ENCODE measurements around the gene RLBP1. TPM values are rescaled to one million over a fixed set of nuclear protein-coding genes. Genes with fewer than 3 reads are reported as not detected.

Gene RLBP1
- total and polyA plus RNA-seq, 10 of the 15 experiments (the other 5 are each of a cell fraction or from before 2014, with no cell fraction given), result 0.06 TPM; not detected in 9

GRCh38 chr15:89196994-89197393 lies 24.4 kb downstream of the RLBP1 start:
- no peaks in the 10 kb centered on the region for H3K79me2 ChIP-seq (ENCODE audit: control insufficient read depth, insufficient read depth, low read length)
- in situ Hi-C loops (cut with MboI) (no loop called here), intact Hi-C loops (cut with micrococcal nuclease; ENCODE audit: unreplicated experiment) (no loop called here)
- DNase-seq (ENCODE audit: low read depth, low spot score) (no peak), FAIRE-seq (peak; percentile 23), ATAC-seq (no peak)
- H2AFZ ChIP-seq (ENCODE audit: control insufficient read depth, low read depth, low read length), result no peak overlapping the region
- no peak overlapping the region for H3K4me3 ChIP-seq
- no peak for TF ChIP-seq ZBTB4 (CRISPR knock-in tag; IDR thresholded peaks at IDR 0.05)
- no peak for TF ChIP-seq TCF7 (IDR thresholded peaks at IDR 0.05; ENCODE audit: borderline replicate concordance)
- no peak for TF ChIP-seq POLR2AphosphoS5 (IDR thresholded peaks at IDR 0.05; ENCODE audit: low read length)
- TF ChIP-seq YY1 (IDR thresholded peaks at IDR 0.05; ENCODE audit: low read depth, low read length), result no peak
- TF ChIP-seq CREM (IDR thresholded peaks at IDR 0.05; ENCODE audit: low read depth), result no peak
- no peak for TF ChIP-seq IRF3 (IDR thresholded peaks at IDR 0.05)
- TF ChIP-seq PML (IDR thresholded peaks at IDR 0.05; ENCODE audit: low read length), result no peak
- CTCF ChIA-PET, result interaction anchor here (8.1 kb wide), 1 partner anchor 10 kb away, joined by 47 read pairs; no protein-coding TSS in a partner anchor
- POLR2A ChIA-PET, result no interaction called here
- H3K9me3 ChIP-seq (replicated peaks; ENCODE audit: control insufficient read depth, insufficient read depth, low read length), result no peaks in the 10 kb centered on the region
- H3K36me3 ChIP-seq (ENCODE audit: control insufficient read depth in 2 of 2, insufficient read depth in 2 of 2, low read length in 1 of 2), result peaks cover 0 to 5% of the 10 kb centered on the region in 2 experiments; a peak in 2 of 4 replicates
- H3K4me2 ChIP-seq (ENCODE audit: control insufficient read depth, insufficient read depth), result no peak overlapping the region
- no peak overlapping the region for H3K27ac ChIP-seq (ENCODE audit: control insufficient read depth, insufficient read depth)
- 25% methylated on average over 7 of the region's 7 CpGs for WGBS (ENCODE audit: insufficient coverage, insufficient replicate concordance, low lambda C conversion rate, missing lambda C conversion rate)
- no peaks in the 10 kb centered on the region for H3K27me3 ChIP-seq (replicated peaks in 1 of 2; ENCODE audit: control insufficient read depth in 2 of 2, insufficient read depth in 2 of 2, low read length in 1 of 2)
- no peaks in the 10 kb centered on the region for H3K4me1 ChIP-seq (ENCODE audit: control insufficient read depth, insufficient read depth, low read length)
- H3K9ac ChIP-seq (ENCODE audit: control insufficient read depth, insufficient read depth, low read length), result no peak overlapping the region
- BruUV-seq (replicated peaks), result no TSS peak
- H4K20me1 ChIP-seq (ENCODE audit: control insufficient read depth, insufficient read depth), result no peaks in the 10 kb centered on the region
- RAD21 ChIA-PET (ENCODE audit: unreplicated experiment), result interaction anchor here (1.3 kb wide), 1 partner anchor 106 kb away, joined by 3 read pairs; no protein-coding TSS in a partner anchor
- SMC1A ChIA-PET (ENCODE audit: uncharacterized antibody, unreplicated experiment), result no interaction called here
